GM12864 (cell line): Measurements from ENCODE around the gene ERCC1.
A peak's percentile ranks its signal among the peaks of the same experiment; 100 is the strongest.

Source experiments
- DNase-seq: peaks from one replicate; pipeline ENCODE4 v3.0.0-alpha.2; 2011; ENCODE audit warnings: low read depth
- H3K4me3 ChIP-seq: 2 replicates; pipeline ENCODE4 v1.5.1; 2011; ENCODE audit warnings: mild to moderate bottlenecking, low read depth, low read length, control low read depth
- TF ChIP-seq, protein P1 (sequence below): IDR thresholded peaks from 2 replicates; pipeline ENCODE4 v1.5.1; 2011; ENCODE audit warnings: low read depth, mild to moderate bottlenecking, moderate library complexity, low read length, control low read depth, inconsistent platforms; ENCODE audit errors: missing control alignments

ERCC1 gene

DNA sequence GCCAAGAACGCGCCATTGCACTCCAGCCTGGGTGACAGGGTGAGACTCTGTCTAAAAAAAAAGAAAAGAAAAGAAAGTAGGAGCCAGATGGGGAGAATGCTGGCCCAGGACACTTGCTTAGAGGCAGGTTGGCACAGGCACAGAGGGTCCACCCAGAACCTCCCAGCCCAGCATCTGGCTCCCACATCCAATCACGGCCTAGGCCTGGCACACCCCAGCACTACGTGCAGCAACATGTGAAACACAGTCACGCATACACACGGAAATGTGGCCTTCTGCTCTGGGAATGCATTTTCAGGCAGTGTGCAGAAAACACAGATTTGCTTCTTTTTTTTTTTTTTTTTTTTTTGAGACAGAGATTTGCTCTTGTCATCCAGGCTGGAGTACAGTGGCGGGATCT is 23.2 kb upstream of the ERCC1 start:
- DNase-seq = no peak
- TF ChIP-seq, protein P1, sequence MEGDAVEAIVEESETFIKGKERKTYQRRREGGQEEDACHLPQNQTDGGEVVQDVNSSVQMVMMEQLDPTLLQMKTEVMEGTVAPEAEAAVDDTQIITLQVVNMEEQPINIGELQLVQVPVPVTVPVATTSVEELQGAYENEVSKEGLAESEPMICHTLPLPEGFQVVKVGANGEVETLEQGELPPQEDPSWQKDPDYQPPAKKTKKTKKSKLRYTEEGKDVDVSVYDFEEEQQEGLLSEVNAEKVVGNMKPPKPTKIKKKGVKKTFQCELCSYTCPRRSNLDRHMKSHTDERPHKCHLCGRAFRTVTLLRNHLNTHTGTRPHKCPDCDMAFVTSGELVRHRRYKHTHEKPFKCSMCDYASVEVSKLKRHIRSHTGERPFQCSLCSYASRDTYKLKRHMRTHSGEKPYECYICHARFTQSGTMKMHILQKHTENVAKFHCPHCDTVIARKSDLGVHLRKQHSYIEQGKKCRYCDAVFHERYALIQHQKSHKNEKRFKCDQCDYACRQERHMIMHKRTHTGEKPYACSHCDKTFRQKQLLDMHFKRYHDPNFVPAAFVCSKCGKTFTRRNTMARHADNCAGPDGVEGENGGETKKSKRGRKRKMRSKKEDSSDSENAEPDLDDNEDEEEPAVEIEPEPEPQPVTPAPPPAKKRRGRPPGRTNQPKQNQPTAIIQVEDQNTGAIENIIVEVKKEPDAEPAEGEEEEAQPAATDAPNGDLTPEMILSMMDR = no peak
- H3K4me3 ChIP-seq = no peak overlapping the region

DNA sequence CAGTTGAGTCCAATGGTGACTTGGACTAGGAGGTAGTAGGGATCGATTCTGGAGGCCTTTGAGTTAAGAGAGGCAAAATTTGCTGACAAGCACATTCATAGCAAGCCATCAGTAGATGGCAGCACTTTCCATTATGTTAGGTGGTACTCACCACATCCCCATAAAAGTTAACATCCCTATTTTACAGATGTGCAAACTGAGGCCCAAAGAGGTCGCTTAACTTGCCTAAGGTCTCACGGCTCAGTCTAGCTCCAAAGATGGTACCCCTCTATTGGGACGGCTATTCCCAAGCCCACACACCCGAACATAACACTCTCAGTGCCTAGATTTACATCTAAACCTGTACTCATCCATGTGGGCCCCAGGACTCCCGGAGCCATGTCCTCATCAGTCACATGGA is 22.6 kb upstream of the ERCC1 start:
- H3K4me3 ChIP-seq = no peak overlapping the region
- TF ChIP-seq, protein P1 = peak; percentile 64
- DNase-seq = no peak

DNA sequence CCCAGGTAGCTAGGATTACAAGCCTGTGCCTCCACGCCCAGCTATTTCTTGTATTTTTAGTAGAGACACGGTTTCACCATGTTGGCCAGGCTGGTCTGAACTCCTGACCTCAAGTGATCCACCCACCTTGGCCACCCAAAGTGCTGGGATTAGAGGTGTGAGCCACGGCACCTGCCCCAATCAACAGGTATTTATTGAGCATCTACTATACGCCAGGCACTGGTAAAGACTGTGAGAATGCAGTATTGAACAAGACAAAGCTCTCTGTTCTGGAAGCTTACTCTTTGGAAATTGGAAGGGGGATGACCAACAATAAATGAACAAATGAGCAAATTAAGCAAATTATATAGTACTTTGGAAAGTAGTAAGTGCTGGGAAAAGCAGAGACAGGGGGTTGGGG is 21.4 kb upstream of the ERCC1 start:
- H3K4me3 ChIP-seq = no peak overlapping the region
- TF ChIP-seq, protein P1 = no peak

DNA sequence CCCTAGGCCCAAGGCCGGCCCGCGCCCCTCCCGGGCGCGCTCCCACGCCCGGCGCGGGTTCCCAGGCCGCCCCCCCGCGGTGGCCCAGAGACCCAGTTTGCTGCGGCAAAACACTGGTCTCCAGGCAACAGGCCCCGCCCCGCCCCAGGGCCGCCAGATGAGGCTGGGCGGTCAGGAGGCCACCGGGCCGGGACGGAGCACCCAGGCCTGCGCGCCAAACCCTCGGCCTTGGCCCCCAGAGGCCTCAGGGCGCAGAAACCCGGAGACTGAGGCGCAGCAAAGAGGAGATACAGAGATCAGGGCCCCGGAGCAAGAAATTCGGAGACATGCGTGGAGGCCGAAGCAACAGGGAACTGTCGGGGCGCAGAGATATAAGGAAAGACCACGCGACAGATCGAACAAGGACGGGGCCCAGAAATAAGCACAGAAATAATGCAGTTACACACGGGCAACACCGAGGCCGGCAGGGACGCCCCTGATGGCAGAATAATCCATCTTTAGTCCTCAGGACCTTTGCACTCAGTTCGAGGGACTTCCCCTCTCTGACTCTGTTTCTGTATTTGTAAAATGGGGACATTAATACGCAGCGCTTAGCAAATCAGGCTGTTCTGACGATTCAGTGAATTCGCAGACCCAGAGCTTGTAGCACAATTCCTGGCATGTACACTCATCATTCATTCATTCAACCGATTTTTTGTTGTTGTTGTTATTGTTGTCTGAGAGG is 20.8 kb upstream of the ERCC1 start:
- TF ChIP-seq, protein P1 = peak; percentile 6
- no peak for DNase-seq
- peak overlapping the region; percentile 52 for H3K4me3 ChIP-seq

More for the DNA sequence above, 21.4 kb upstream of the ERCC1 start:
- no peak for DNase-seq

DNA sequence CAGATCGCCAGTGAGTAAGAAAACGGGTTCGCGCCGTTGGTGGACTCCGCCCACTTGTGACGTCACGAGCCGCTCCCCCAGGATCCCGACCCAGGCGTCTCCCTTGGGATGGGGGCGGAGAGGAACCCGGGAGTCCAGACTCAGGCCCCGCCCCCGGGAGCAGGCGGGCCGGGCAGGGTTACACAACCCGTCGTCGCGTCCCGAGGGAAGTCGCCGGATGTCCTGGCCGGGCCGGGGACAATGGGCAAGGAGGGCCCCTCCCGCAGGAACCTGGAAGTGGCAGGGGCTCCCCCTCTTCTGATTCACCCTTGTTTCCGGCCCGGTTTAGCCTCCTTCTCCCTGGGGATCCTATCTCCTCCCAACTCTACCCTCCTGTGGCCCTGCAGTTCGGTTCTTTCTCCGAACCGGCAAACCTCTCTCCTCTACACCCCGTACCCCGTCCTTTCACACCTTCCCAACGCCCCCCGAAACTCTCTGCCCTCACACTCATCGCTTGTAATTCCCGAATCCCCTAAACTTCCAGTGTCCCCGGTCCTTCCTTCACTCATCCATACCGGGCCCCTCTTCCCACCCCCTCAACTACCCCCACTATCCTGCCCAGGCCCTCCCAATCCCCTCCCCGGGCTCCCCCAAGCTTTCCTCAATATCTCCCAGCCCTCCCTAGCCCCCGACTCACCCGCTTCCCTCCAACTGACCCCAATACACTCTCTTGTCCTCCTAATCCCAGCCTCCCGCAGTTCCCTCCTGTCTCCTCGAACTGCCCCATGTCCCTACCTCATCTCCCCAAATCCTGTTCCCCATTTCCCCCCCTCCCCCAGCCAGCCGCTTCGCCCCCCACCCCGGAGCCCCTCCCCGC is 20.0 kb upstream of the ERCC1 start:
- H3K4me3 ChIP-seq = peak overlapping the region; percentile 55
- DNase-seq = no peak
- TF ChIP-seq, protein P1 = no peak

DNA sequence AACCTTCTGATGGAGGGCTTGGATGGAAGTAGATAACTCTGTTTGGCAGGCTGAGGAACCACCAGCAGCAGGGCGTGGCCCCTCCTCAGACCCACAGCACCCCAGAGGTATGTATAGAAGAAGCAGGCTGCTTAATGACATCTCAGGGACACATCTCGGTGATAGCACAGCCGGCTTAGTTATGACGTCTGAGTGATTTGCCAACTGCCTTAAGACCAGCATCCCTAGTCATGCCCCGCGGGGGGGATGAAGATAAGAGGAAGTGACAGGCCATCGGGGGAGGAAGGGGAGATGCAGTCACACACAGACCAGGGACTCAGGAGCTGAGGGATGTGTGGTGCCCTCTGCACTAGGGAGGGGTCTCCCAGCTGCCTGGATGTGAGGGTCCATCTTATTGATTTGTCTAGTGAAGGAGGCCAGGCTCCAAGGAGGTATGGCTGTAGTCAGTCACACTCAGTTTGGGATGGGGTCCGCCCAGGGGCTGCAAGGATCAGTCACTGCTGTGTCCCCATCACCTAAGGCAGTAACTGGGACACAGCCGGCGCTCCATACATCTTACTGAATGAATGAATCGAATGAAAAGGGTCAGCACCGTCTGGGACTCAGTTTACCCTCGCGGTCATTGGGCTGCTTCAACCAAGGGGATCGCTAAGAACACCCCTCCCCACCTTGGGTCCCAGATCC is 19.2 kb upstream of the ERCC1 start:
- TF ChIP-seq, protein P1 = no peak
- DNase-seq = no peak
- peak overlapping the region; percentile 55 for H3K4me3 ChIP-seq
